ENCODE data around the gene THADA.
"Not testable (repeated sequence)": the region's sequence is repeated elsewhere in the genome, so short reads cannot be mapped to it uniquely, and the experiment has no call there.

THADA gene

GRCh38 chr2:43209204-43209717 is 386.6 kb downstream of the THADA start:
- DNase-seq (ENCODE audit: low spot score): no peak

- no peak for DNase-seq (ENCODE audit: low spot score)
Observed at GRCh38 chr2:43207553-43208300, 388.1 kb downstream of the THADA start.

- no peak for DNase-seq (ENCODE audit: low spot score)
Observed at GRCh38 chr2:43206602-43207001, 389.2 kb downstream of the THADA start.

- DNase-seq (ENCODE audit: low spot score): no peak
Observed at GRCh38 chr2:43203373-43203772, 392.5 kb downstream of the THADA start.

DNA sequence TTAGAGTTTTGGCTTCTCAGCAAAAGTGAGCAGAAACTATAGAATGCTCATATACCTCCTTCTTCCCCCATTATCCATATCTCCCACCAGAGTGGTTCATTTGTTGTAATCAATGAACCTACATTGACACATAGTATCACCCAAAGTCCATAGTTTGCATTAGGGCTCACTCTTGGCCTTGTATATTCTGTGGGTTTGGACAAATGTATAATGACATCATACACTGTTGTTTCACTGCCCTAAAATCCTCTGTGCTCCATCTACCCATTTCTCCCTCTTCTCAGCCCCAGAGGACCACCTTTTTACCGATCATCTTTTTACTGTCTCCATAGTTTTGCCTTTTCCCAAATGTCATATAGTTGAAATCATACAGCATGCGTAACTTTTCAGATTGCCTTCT is 393.5 kb downstream of the THADA start:
- no peak for DNase-seq (ENCODE audit: low spot score)

DNA sequence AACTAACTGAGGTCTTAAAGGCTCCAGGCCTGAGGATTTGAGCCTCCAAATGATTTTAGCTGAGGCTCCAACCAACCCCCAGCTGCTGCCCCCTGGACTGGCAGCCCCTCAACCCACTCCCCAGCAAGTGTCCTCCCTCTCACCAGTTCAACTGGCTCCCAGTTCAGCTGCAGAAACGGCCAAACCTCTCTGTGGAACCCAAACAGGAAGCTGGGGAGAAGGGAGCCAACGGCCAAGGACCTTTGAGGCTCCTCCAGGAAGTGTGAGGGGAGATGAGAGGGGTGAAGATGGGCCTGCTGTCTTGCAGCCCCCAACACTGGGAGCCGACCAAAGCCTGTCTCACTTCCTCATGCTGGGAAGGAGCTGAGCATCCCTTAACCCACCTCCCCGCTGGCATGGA is 394.3 kb downstream of the THADA start:
- no peak for DNase-seq (ENCODE audit: low spot score)

- no peak for DNase-seq (ENCODE audit: low spot score)
Observed at GRCh38 chr2:43201016-43201415, 394.8 kb downstream of the THADA start.

DNA sequence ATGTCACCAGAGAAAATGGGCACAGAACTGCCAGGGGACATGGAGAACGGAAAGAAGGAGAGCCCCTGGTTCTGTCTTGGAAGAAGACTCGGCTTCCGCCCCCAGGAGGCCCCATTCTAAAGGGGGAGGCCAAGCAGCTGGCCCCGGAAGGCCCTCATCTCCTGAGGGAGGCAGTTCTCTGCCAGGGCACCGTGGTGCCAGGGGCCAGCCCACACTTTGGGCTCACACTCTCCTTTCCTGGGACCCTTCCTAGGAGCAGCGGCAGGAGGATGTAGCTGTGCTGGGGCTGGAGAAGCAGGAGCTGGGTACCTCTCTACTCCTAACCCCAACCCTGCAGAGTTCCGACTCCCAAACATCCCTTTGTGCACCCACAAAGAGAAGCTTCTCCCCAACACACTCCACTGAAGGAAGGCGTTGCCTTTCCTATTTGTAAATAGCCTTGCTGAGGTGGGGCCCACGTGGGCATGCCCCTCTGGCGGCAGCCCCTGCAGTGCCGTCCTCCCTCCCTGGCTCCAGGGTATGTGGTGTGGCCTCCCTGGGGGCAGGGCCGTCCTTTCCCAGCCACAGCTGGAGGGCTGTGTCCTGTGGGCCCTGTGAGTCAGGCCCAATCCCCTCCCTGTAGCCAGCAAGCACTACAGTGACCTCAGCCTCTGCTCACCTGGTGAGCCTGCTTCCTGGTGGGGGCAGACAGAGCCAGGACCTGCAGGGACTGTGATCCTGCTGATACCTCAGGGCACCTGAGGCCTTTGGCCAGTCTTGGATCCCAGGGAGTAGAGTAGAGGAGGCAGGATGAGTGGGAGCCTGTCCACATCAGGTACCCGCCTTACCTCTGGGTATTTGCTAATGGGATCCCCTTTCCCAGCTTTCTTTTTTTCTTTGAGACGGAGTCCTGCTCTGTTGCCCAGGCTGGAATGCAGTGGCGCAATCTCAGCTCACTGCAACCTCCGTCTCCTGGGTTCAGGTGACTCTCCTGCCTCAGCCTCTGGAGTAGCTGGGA is 396.0 kb downstream of the THADA start:
- no peak for DNase-seq (ENCODE audit: low spot score)

GRCh38 chr2:43198263-43198662 is 397.6 kb downstream of the THADA start:
- no peak for DNase-seq (ENCODE audit: low spot score)

- no peak for DNase-seq (ENCODE audit: low spot score)
Observed at GRCh38 chr2:43197588-43197896, 398.3 kb downstream of the THADA start.

GRCh38 chr2:43196768-43197587 is 398.9 kb downstream of the THADA start:
- DNase-seq (ENCODE audit: low spot score): no peak

- DNase-seq (ENCODE audit: low spot score): no peak
Observed at GRCh38 chr2:43194121-43194869, 401.5 kb downstream of the THADA start.

DNA sequence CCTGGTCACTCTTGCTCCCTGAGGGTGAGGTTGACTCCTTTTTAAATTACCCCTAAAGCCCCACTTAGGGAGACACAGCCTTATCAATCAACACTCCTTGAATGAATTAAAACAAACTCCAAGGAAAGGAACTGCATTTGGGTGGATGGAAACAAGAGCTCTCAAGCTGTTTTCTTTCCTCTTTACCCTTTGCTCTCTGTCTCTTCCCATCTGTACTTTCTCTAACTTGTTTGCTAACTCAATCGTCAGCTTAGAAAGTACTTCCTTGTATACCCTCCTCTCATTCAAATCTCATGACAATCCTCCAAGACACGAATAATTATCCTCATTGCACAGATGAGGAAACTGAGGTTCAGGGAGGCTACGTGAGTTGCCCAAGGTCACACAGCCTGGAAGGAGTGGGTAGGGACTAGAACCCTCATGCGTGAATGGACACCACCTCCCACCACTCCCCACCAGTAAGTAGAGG is 402.2 kb downstream of the THADA start:
- no peak for DNase-seq (ENCODE audit: low spot score)

DNA sequence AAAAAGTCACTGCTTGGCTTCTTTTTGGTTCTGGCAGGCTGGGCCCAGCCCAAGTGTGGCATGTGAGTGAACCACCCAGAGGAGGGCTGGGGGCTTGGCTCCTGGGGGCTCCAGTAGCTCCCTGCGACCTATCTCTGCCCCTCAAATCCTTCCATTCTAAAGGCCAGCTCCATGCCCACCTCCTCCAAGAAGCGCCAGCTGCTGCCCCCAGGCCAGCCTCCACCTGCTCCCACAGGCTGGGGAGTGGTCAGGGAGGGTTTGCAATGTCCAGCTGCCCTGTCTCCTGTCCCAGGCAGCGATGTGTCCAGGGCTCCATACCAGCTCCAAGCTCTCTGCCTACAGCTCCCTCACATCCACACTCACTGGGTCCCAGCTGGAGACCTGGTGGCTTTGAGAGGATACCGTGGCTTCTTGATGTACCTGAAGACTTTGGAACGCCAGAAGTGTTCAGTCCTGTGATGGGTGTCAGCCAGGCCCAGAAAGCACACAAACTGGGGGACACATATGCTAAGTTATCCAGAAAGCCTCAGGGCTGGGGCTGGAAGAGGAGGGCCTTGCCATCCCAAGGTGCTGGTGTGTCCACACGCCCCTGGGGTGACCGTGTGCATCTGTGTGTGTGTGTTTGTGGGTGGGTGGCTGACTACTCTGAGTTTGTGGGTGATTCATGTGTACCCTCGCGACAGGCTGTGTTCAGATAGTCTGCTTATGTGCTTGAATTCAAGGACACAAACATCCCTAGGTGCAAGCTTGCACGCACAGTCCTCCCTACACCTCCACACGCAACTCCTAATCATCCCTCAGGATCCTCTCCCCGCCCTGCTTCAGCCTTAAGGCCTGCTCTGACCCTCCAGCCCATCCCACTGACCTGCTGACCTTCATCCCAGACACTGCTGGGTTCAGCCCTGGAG is 402.8 kb downstream of the THADA start:
- DNase-seq (ENCODE audit: low spot score): no peak

DNA sequence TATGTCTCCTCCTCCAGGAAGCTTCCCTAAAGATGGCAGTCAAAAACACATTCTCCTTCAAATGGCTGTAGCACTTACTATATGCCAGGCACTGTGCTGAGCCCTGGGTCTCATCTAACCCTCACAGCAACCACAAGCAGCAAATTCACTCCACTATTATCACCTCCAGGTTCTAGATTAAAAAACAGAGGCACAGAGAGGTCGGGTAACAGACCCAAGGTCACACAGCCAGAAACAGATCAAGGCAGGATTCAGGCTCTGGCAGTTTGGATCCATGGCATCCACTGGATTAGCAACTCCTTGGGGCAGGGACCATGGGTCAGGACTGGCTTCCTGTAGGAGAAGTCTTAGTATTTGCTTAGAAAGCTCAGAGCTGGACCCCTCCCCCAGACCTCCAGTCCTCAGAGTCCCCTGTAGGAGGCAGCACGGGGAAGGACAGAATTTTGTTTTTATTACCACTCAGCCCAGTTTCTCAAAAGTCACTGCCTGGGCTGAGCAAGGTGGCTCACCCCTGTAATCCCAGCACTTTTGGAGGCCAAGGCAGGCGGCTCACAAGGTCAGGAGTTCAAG is 403.8 kb downstream of the THADA start:
- no peak for DNase-seq (ENCODE audit: low spot score)

DNA sequence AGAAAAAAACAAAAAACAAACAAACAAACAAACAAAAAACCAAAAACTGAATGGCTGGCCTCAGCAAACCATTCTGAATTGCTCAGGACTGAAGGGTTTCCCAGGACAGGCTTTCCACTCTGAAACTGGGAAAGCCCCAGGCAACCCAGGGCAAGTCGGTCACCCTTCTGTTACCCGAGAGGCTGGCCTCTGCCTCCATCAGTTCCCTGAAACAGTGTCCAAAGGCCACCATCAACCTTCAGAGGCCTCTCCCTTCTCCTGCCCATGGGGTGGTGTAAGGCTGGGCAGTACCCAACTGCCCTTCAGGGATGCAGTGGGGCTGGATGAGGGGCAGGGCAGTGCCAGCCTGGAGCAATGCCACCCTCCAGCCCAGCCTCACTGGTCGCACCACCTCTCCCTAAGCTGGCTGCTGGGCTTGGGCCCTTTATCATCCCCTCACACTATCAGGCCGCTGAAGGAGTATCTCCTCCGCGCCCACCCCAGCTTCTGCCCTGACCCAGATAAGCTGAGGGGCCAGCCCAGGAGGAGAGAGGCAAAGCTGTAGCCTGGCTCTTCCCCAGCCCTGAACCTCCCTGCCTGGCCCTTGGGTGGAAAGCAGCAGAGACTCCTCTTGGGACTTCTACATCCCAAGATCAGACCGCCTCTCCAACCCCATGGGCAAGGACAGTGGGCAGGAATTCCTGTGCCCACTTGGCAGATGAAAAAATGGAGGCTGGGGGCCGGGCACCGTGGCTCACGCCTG is 405.4 kb downstream of the THADA start:
- DNase-seq (ENCODE audit: low spot score): no peak

DNA sequence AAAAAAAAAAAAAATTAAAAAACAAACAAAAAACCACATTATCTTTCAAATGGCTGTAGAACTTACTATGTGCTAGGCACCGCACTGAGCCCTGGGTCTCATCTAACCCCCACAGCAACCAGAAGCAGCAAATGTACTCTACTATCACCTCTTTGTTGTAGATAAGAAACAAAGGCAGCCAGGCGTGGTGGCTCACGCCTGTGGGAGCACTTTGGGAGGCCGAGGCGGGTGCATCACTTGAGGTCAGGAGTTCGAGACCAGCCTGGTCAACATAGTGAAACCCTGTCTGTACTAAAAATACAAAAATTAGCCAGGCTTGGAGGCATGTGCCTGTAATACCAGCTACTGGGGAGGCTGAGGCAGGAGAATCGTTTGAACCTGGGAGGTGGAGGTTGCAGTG is 406.0 kb downstream of the THADA start:
- not testable (repeated sequence) for DNase-seq (ENCODE audit: low spot score)

DNA sequence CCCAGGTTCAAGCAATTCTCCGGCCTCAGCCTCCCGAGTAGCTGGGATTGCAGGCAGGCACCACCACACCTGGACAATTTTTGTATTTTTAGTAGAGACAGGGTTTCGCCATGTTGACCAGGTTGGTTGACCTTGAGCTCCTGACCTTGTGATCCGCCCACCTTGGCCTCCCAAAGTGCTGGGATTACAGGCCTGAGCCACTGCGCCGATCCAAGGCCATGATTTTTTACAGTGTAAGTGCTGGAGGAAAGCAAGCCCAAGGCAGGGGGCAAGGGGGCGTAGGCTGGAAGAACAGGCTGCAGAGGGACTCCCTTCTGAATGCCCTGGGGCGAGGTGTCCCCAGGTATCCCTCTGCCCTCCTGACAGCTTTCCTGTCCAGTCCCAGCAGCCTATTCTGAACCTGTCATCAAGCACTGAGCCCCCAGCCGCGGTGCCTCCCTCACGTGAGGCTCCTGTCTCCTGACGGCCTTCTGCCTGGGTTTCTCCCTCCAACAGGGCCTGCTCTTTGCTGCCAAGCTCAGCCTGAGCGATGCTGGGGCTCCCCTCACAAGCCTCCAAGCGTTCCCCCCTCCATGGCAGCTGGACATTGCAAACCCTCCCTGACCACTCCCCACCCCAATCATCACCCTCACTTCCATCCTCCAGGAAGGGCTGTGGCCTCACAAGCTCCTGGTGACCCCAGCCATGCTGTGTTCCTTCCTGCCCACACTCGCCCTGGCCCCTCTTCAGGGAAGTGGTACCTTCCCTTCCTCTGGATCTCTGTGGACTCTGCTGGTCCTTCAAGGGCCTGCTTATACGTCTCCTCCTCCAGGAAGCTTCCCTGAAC is 407.1 kb downstream of the THADA start:
- DNase-seq (ENCODE audit: low spot score): no peak
